GM10266 (cell line): ENCODE results near the gene CIRBP.

Experiments
- DNase-seq: peaks from one replicate; pipeline ENCODE4 v3.0.0; 2012; ENCODE audit errors: extremely low spot score
- TF ChIP-seq, protein P1 (sequence below): IDR thresholded peaks from 2 replicates; pipeline ENCODE4 v1.5.1; 2012; ENCODE audit warnings: mild to moderate bottlenecking, low read depth; ENCODE audit not compliant: control insufficient read depth, insufficient read depth; ENCODE audit errors: missing control alignments

CIRBP gene

GRCh38 chr19:1256646-1257474 lies 12.3 kb upstream of the CIRBP start:
- TF ChIP-seq, protein P1, sequence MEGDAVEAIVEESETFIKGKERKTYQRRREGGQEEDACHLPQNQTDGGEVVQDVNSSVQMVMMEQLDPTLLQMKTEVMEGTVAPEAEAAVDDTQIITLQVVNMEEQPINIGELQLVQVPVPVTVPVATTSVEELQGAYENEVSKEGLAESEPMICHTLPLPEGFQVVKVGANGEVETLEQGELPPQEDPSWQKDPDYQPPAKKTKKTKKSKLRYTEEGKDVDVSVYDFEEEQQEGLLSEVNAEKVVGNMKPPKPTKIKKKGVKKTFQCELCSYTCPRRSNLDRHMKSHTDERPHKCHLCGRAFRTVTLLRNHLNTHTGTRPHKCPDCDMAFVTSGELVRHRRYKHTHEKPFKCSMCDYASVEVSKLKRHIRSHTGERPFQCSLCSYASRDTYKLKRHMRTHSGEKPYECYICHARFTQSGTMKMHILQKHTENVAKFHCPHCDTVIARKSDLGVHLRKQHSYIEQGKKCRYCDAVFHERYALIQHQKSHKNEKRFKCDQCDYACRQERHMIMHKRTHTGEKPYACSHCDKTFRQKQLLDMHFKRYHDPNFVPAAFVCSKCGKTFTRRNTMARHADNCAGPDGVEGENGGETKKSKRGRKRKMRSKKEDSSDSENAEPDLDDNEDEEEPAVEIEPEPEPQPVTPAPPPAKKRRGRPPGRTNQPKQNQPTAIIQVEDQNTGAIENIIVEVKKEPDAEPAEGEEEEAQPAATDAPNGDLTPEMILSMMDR = no peak
- no peak for DNase-seq

DNA sequence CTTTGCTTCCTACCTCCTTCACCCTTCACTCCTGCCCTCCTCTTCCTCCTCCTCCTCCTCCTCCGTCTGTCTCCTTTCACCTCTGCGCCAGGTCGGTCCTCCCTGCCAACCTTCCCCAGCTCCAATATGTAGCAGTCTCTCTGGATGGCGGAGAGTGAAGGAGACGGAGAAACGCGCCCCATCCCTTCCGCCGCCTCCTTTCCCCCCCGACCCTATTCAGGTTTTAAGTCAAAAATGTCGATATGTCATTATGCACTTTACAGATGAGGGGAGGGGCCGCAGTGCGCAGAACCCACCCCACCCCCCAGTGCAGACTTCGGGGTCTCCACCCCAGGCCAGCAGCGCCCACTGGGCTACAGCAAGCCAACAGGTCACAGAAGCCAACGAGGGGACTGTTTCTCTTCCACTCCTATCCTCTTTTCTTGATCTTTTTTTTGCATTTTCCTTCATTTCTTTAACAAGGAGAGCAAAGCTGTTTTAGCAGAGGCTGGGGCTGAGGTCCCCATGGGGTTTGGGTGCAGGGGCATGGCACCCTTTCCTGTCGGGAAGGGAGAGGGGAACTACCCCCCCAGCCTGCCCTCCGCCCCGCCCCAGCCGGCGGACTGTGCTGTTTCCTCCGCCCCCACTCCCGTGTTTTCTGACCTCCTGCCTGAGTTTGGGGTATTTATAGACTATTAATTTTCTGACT lies 11.5 kb upstream of the CIRBP start:
- no peak for DNase-seq
- TF ChIP-seq, protein P1 = no peak

DNA sequence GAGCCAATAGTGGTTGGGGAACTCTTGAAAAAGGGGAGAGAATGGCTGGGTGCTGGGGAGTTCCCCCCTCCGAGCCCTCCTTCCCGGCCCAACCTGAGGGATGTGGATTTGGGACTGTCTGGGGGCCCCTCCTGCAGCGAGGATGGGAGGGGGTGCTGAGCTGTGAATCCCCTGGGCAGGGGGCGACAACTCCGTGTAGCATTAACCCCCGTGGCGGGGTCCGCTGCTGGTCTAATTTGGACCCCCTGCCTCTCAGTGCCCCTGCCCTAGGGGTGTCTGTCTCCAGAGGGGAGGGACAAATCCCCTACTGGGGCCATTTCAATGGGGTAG lies 11.0 kb upstream of the CIRBP start:
- DNase-seq = no peak
- TF ChIP-seq, protein P1 = no peak

GRCh38 chr19:1258707-1259205 lies 10.4 kb upstream of the CIRBP start:
- TF ChIP-seq, protein P1 = no peak
- DNase-seq = no peak

- DNase-seq = peak; percentile 82
- TF ChIP-seq, protein P1 = no peak
Measured at GRCh38 chr19:1259206-1259875, 9.8 kb upstream of the CIRBP start.

GRCh38 chr19:1259876-1260748 lies 9.0 kb upstream of the CIRBP start:
- DNase-seq = no peak
- TF ChIP-seq, protein P1 = no peak
